ENCODE results near the gene ACTG1.

The ACTG1 gene

GRCh38 chr17:81512562-81513371 is at the start of gene ACTG1:
Gene ACTG1, minus strand, starts transcription at chr17:81512799. Its CDS starts 445 bp downstream, at chr17:81512354.
- peak; percentile 90 for DNase-seq

GRCh38 chr17:81561494-81561885 is 48.9 kb upstream of the ACTG1 start:
- no peak for DNase-seq

- peak; percentile 10 for DNase-seq
Observed at GRCh38 chr17:81558941-81559806, 46.6 kb upstream of the ACTG1 start.

- no peak for DNase-seq
Observed at GRCh38 chr17:81558115-81558468, 45.5 kb upstream of the ACTG1 start.

- DNase-seq, result no peak
Observed at GRCh38 chr17:81557276-81558114, 44.9 kb upstream of the ACTG1 start.

- DNase-seq, result no peak
Observed at GRCh38 chr17:81556863-81557262, 44.3 kb upstream of the ACTG1 start.

- DNase-seq, result no peak
Observed at GRCh38 chr17:81556175-81556691, 43.6 kb upstream of the ACTG1 start.

- peak; percentile 48 for DNase-seq
Observed at GRCh38 chr17:81553616-81554181, 41.1 kb upstream of the ACTG1 start.

GRCh38 chr17:81553018-81553615 is 40.5 kb upstream of the ACTG1 start:
- peak; percentile 88 for DNase-seq

GRCh38 chr17:81552244-81553017 is 39.8 kb upstream of the ACTG1 start, which contains the start of gene FAAP100:
Gene FAAP100, minus strand, starts transcription at chr17:81552353. Its CDS starts 23 bp downstream, at chr17:81552330.
- DNase-seq, result peak; percentile 78

- DNase-seq, result no peak
Observed at GRCh38 chr17:81551458-81552243, 39.1 kb upstream of the ACTG1 start.

GRCh38 chr17:81550830-81551457 is 38.3 kb upstream of the ACTG1 start:
- DNase-seq, result no peak

- DNase-seq, result no peak
Observed at GRCh38 chr17:81550285-81550684, 37.7 kb upstream of the ACTG1 start.

GRCh38 chr17:81549826-81550225 is 37.2 kb upstream of the ACTG1 start:
- no peak for DNase-seq

GRCh38 chr17:81549031-81549557 is 36.5 kb upstream of the ACTG1 start:
- no peak for DNase-seq

GRCh38 chr17:81547614-81547982 is 35.0 kb upstream of the ACTG1 start:
- DNase-seq, result no peak

- no peak for DNase-seq
Observed at GRCh38 chr17:81546906-81547613, 34.5 kb upstream of the ACTG1 start.

GRCh38 chr17:81545160-81545949 is 32.8 kb upstream of the ACTG1 start:
- DNase-seq, result no peak

All from NCI-H2171 treated with DMSO at 0.1 percent for 48 hours (cell line).